Neuronal stem cell (in vitro differentiated cells): ENCODE data around the gene BMP4. TPM values are rescaled to one million over a fixed set of nuclear protein-coding genes. Genes with fewer than 3 reads are reported as not detected.

ENCODE experiments used
- DNase-seq: peaks from one replicate; pipeline ENCODE4 v3.0.0-alpha.2; 2013; ENCODE audit warnings: low spot score
- H2AFZ ChIP-seq: one replicate; pipeline ENCODE4 v1.6.1; 2013; ENCODE audit warnings: mild to moderate bottlenecking, low read length, inconsistent platforms
- H2AK5ac ChIP-seq: 2 replicates; pipeline ENCODE4 v1.6.1; 2013; ENCODE audit warnings: low read depth, mild to moderate bottlenecking, inconsistent platforms, low read length, moderate library complexity, mixed read lengths
- H2BK120ac ChIP-seq: 2 replicates; pipeline ENCODE4 v1.6.1; 2013; ENCODE audit warnings: low read depth, mild to moderate bottlenecking, inconsistent platforms, low read length, moderate library complexity, mixed read lengths
- H2BK12ac ChIP-seq: one replicate; pipeline ENCODE4 v1.6.1; 2013; ENCODE audit warnings: low read length, inconsistent platforms
- H2BK15ac ChIP-seq: 2 replicates; pipeline ENCODE4 v1.6.1; 2013; ENCODE audit warnings: mild to moderate bottlenecking, low read length, inconsistent platforms, mixed read lengths
- H2BK5ac ChIP-seq: one replicate; pipeline ENCODE4 v1.6.1; 2013; ENCODE audit warnings: inconsistent platforms, mild to moderate bottlenecking, low read length, moderate library complexity
- H3K14ac ChIP-seq: one replicate; pipeline ENCODE4 v1.6.1; 2013; ENCODE audit warnings: low read length, inconsistent platforms
- H3K18ac ChIP-seq: 2 replicates; pipeline ENCODE4 v1.6.1; 2013; ENCODE audit warnings: low read length, inconsistent platforms
- H3K23ac ChIP-seq: 2 replicates; pipeline ENCODE4 v1.6.1; 2013; ENCODE audit warnings: low read depth, mild to moderate bottlenecking, mixed read lengths, low read length, inconsistent platforms; ENCODE audit not compliant: poor library complexity
- H3K27ac ChIP-seq: replicated peaks from 3 replicates; pipeline ENCODE4 v1.5.1; 2013; ENCODE audit warnings: low read length, inconsistent platforms
- H3K27me3 ChIP-seq, 3 experiments: 2 replicates each; pipeline ENCODE4 v1.6.1; 2013; ENCODE audit warnings: low read length in 3 of 3, mild to moderate bottlenecking in 2 of 3, inconsistent platforms in 1 of 3, low read depth in 1 of 3, mixed read lengths in 1 of 3, moderate library complexity in 1 of 3; ENCODE audit not compliant: control insufficient read depth in 3 of 3, insufficient read depth in 3 of 3
- H3K36me3 ChIP-seq, 2 donors: replicated peaks in 1 of 2; 2 replicates each; pipeline ENCODE4 v1.6.1; 2013; ENCODE audit warnings: low read length in 2 of 2; ENCODE audit not compliant: control insufficient read depth in 2 of 2, insufficient read depth in 2 of 2
- H3K4ac ChIP-seq: 2 replicates; pipeline ENCODE4 v1.6.1; 2013; ENCODE audit warnings: inconsistent platforms, mild to moderate bottlenecking, low read length, moderate library complexity
- H3K4me1 ChIP-seq, 2 donors: 1 replicate in 1 of 2; 2 replicates in 1 of 2; pipeline ENCODE4 v1.6.1; 2013; ENCODE audit warnings: low read length in 2 of 2, low read depth in 1 of 2; ENCODE audit not compliant: control insufficient read depth in 2 of 2, insufficient read depth in 1 of 2
- H3K4me2 ChIP-seq: one replicate; pipeline ENCODE4 v1.6.1; 2013; ENCODE audit warnings: mild to moderate bottlenecking, low read length, inconsistent platforms; ENCODE audit not compliant: insufficient read depth, poor library complexity, severe bottlenecking
- H3K4me3 ChIP-seq, 2 donors: 2 replicates each; pipeline ENCODE4 v1.5.1; 2013; ENCODE audit warnings: low read length in 2 of 2, mild to moderate bottlenecking in 2 of 2, inconsistent platforms in 1 of 2, moderate library complexity in 1 of 2
- H3K79me1 ChIP-seq: one replicate; pipeline ENCODE4 v1.6.1; 2013; ENCODE audit warnings: low read depth, mild to moderate bottlenecking, inconsistent platforms, low read length, moderate library complexity
- H3K9ac ChIP-seq: one replicate; pipeline ENCODE4 v1.6.1; 2013; ENCODE audit warnings: mild to moderate bottlenecking, low read depth, low read length, inconsistent platforms; ENCODE audit not compliant: poor library complexity
- H3K9me3 ChIP-seq, 2 donors: replicated peaks in 1 of 2; 2 replicates each; pipeline versions ENCODE3 to v1.6.1; 2013; ENCODE audit warnings: low read length in 2 of 2, mild to moderate bottlenecking in 2 of 2, inconsistent platforms in 1 of 2, low read depth in 1 of 2, mixed read lengths in 1 of 2, moderate library complexity in 1 of 2; ENCODE audit not compliant: control insufficient read depth in 2 of 2, insufficient read depth in 1 of 2
- H4K8ac ChIP-seq: one replicate; pipeline ENCODE4 v1.6.1; 2013; ENCODE audit warnings: low read depth, mild to moderate bottlenecking, inconsistent platforms, low read length, moderate library complexity
- H4K91ac ChIP-seq: one replicate; pipeline ENCODE4 v1.6.1; 2013; ENCODE audit warnings: low read length, low read depth, mild to moderate bottlenecking, inconsistent platforms; ENCODE audit not compliant: poor library complexity
- WGBS, 2 donors: extraction: QIAGEN DNeasy Blood & Tissue Kit; methylation state at CpG; one replicate each; pipeline ENCODE4 v1.1.7; 2013; ENCODE audit warnings: missing lambda C conversion rate in 2 of 2, mixed read lengths in 1 of 2; ENCODE audit not compliant: insufficient read length in 2 of 2, insufficient replicate concordance in 1 of 2; ENCODE audit errors: extremely low coverage in 2 of 2; 5-methylcytosine and 5-hydroxymethylcytosine counted together
- polyA plus RNA-seq, 2 experiments: library from polyadenylated mRNA; stranded (reverse); fragments of 200-250 nt; gene quantifications; one replicate each; pipeline ENCODE4 v1.2.3, GENCODE V29; 2013

Gene BMP4
- polyA plus RNA-seq (2013, experiment 1 of 2): 2.6 TPM
- 2.3 TPM for polyA plus RNA-seq (2013, experiment 2 of 2)

DNA sequence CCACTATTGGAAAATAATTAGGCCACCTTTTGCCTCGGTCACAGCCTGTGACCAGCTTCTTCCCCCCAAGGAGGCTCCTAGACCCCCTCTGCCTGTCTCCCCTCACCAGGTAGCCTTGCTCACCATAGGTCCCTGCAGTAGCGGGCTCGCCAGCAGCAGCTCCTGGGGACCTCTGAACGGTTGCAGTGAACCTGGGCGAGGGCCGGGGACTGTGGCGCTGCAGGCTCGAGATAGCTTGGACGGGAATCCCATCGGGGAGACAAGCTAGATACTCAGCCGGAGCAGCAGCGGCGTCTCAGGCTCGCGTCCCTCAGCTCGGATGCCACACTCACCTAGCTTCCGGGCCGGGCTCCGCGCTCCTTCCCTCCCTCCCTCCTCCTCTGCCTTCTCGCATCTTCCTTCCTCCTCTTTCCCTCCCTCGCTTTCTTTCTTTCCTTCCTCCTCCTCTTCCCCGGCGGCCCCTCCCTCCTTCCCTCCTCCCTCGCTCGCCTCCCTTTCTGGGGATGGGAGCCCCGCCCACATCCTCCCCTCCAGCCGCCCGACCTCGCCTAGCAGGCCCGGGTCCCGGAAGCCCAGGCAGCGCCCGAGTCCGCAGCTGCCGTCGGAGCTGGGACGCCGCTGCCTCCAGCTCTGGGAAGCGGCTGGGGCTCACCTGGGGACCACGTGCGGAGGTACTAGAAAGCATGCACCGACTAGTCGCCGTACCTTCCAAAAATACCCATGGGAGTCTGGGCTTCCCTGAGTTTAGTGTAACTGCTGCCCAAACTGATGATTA, at the start of gene BMP4:
BMP4 (minus strand) TSS at position 399 of the 775 bp plus-strand sequence. CDS start 4,603 bp downstream, outside the sequence.
- H3K4me2 ChIP-seq: peak within 1 kb of the TSS; percentile 56
- H4K8ac ChIP-seq: no peak within 1 kb of the TSS
- DNase-seq: no peak

DNA sequence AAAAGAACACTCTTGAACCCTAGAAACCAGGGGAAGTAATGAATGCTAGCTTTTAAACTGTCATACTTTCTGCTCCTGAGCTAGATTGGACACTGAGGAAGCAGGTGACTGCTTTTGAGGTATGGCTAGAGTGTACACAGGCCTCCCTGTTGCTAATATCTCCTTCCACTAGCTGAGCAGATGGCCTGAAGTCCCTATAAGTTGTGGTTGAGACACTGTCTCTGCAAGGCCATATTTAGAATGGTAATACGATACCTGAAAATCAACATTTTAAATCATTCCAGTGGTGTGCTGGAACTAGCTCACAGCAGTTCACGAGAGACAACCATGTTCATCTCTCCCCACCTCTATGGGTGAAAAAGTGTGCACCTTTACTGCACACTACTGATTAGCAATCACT, 46.4 kb upstream of the BMP4 start:
- Histone ChIP-seq H2AK5ac (no peak overlapping the region), H2BK120ac (no peak overlapping the region), H3K4me3 (no peak overlapping the region), H2BK5ac (no peak overlapping the region), H2AFZ (no peak overlapping the region), H3K9me3 (no peaks in the 10 kb centered on the region), H3K9ac (no peak overlapping the region), H4K8ac (no peak overlapping the region), H3K14ac (no peak overlapping the region), H2BK15ac (no peak overlapping the region), H3K18ac (no peak overlapping the region), H3K4me2 (no peak overlapping the region), H3K4ac (no peak overlapping the region), H3K79me1 (no peaks in the 10 kb centered on the region), H3K36me3 (no peaks in the 10 kb centered on the region), H3K23ac (no peak overlapping the region), H3K27me3 (no peaks in the 10 kb centered on the region), H2BK12ac (no peak overlapping the region), H4K91ac (no peak overlapping the region), H3K27ac (no peak overlapping the region), H3K4me1 (no peaks in the 10 kb centered on the region)
- no peak for DNase-seq
- no CpG with 5 or more reads among the region's 2 CpGs for WGBS, 2 donors

More for the DNA sequence above, at the start of gene BMP4:
- no CpG with 5 or more reads among the region's 45 CpGs for WGBS, 2 donors
- Histone ChIP-seq H2AFZ (peak within 1 kb of the TSS; percentile 53), H3K4me3 (peak within 1 kb of the TSS in 1 of 2 donors; percentile 75), H3K4ac (no peak within 1 kb of the TSS), H3K18ac (peak within 1 kb of the TSS; percentile 69), H3K27ac (no peak within 1 kb of the TSS), H3K4me1 (peaks cover 6 to 10% of the 10 kb centered on the region in 2 donors), H3K36me3 (no peaks in the 10 kb centered on the region), H4K91ac (no peak within 1 kb of the TSS), H2BK12ac (no peak within 1 kb of the TSS), H2BK120ac (no peak within 1 kb of the TSS), H3K23ac (peak within 1 kb of the TSS; percentile 65), H2AK5ac (no peak within 1 kb of the TSS), H3K14ac (no peak within 1 kb of the TSS), H3K9me3 (no peaks in the 10 kb centered on the region), H3K9ac (no peak within 1 kb of the TSS), H2BK15ac (peak within 1 kb of the TSS; percentile 50), H3K79me1 (no peaks in the 10 kb centered on the region), H2BK5ac (no peak within 1 kb of the TSS), H3K27me3 (peaks cover 20 to 92% (median 54%) of the 10 kb centered on the region in 3 experiments)

DNA sequence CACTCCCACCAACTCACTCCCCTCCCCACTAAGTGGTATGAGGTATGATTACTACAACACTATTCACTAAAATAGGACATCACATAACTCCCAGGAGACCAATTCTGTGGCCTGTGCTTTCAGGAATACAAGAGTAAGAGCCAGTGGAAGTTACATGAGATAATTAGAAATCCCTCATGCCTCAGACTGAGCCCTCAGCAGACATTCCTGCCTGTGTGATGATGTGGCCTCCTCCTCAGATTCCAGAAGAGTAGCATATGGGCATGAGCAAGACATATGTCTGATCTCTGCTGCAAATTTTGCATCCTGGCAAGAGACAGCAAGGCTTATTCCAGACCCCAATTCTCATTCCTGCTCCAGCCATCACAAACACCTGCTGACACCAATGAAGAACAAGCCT, 46.0 kb upstream of the BMP4 start:
- no peak overlapping the region for H2AFZ ChIP-seq
- H3K27me3 ChIP-seq: no peaks in the 10 kb centered on the region
- H3K79me1 ChIP-seq: no peaks in the 10 kb centered on the region
- H3K4me2 ChIP-seq: no peak overlapping the region
- H3K9me3 ChIP-seq: no peaks in the 10 kb centered on the region
- no peak overlapping the region for H4K8ac ChIP-seq
- H3K4ac ChIP-seq: no peak overlapping the region
- H2BK120ac ChIP-seq: no peak overlapping the region
- H3K36me3 ChIP-seq: no peaks in the 10 kb centered on the region
- no peaks in the 10 kb centered on the region for H3K4me1 ChIP-seq
- no peak for DNase-seq
- H4K91ac ChIP-seq: no peak overlapping the region
- H2BK12ac ChIP-seq: no peak overlapping the region
- no peak overlapping the region for H3K4me3 ChIP-seq
- H3K27ac ChIP-seq: no peak overlapping the region
- no peak overlapping the region for H2BK15ac ChIP-seq
- no peak overlapping the region for H2AK5ac ChIP-seq
- H3K9ac ChIP-seq: no peak overlapping the region
- H2BK5ac ChIP-seq: no peak overlapping the region
- H3K18ac ChIP-seq: no peak overlapping the region
- no peak overlapping the region for H3K23ac ChIP-seq
- no peak overlapping the region for H3K14ac ChIP-seq

DNA sequence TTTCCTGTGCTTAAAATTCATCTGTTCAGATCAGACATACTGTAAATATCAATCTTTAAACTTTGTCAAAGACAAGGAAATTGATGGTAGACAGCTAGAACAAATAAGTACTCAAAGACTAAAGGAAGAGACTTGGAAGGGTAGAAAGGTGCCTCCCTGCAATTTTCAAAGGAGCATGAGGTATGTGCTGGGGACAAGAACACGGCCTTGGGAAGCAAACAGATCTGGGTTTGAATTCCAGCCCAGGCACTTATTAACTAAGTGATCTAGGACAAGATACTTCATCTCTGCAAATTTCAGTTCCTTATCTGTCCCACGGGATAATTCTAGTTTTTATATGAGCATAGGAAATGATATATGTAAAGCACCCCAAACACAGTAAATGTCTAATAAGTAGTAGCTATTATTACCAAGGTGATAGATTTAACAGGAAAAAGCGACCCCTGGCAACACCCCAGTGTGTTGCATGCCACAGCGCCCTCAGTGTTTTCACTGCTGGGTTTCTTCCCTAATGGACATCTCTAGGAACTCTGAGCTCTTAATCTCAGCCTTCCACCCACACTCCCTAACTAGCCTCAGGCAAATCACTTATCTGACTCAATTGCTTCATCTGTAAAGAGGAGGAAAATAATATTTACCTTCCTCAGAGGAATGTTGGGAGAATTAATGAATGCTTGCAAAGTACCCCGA, 44.7 kb upstream of the BMP4 start:
- Histone ChIP-seq H2AFZ (no peak overlapping the region), H3K23ac (no peak overlapping the region), H3K4me3 (no peak overlapping the region), H2BK12ac (no peak overlapping the region), H2AK5ac (no peak overlapping the region), H2BK5ac (no peak overlapping the region), H3K27me3 (no peaks in the 10 kb centered on the region), H3K36me3 (no peaks in the 10 kb centered on the region), H3K27ac (no peak overlapping the region), H3K4me2 (no peak overlapping the region), H2BK120ac (no peak overlapping the region), H4K91ac (no peak overlapping the region), H3K9me3 (no peaks in the 10 kb centered on the region), H3K4ac (no peak overlapping the region), H2BK15ac (no peak overlapping the region), H4K8ac (no peak overlapping the region), H3K14ac (no peak overlapping the region), H3K18ac (no peak overlapping the region), H3K79me1 (no peaks in the 10 kb centered on the region), H3K9ac (no peak overlapping the region), H3K4me1 (no peaks in the 10 kb centered on the region)
- no peak for DNase-seq
- no CpG with 5 or more reads among the region's 5 CpGs for WGBS, 2 donors
